ENCODE measurements around the gene PSME3IP1.

DNA sequence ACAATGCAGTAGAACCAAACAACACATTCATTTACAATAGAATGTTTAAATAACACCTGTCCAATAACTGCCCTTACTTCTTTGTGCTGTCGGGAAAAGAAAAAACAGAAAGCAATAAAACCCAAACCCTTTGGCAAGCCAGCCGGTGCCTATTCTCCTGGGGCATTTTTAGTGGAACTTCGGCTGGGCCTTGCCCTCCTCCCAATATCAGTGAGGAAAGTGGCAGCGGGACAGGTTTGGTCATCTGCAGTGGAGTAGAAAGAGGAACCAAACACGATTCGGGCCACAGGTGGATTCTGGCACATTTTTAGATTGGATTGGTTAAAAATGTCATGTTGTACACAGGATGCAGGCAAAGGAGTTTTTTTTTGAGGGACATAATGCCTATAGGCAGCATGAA is 32.0 kb downstream of the PSME3IP1 start:
- TF ChIP-seq, protein P1, sequence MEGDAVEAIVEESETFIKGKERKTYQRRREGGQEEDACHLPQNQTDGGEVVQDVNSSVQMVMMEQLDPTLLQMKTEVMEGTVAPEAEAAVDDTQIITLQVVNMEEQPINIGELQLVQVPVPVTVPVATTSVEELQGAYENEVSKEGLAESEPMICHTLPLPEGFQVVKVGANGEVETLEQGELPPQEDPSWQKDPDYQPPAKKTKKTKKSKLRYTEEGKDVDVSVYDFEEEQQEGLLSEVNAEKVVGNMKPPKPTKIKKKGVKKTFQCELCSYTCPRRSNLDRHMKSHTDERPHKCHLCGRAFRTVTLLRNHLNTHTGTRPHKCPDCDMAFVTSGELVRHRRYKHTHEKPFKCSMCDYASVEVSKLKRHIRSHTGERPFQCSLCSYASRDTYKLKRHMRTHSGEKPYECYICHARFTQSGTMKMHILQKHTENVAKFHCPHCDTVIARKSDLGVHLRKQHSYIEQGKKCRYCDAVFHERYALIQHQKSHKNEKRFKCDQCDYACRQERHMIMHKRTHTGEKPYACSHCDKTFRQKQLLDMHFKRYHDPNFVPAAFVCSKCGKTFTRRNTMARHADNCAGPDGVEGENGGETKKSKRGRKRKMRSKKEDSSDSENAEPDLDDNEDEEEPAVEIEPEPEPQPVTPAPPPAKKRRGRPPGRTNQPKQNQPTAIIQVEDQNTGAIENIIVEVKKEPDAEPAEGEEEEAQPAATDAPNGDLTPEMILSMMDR (optimal IDR thresholded peaks at IDR 0.05 in 1 of 3, IDR thresholded peaks at IDR 0.05 in 1 of 3, conservative IDR thresholded peaks at IDR 0.05 in 1 of 3; ENCODE audit: extremely low read depth in 1 of 3, insufficient read depth in 2 of 3, low read length in 3 of 3), result no peak
- no peak for TF ChIP-seq EZH2 (IDR thresholded peaks at IDR 0.05; ENCODE audit: low read length)
